ENCODE data around the gene ANKS3.

- TF ChIP-seq CTCF (IDR thresholded peaks at IDR 0.05) (no peak), POLR2AphosphoS5 (IDR thresholded peaks at IDR 0.05; ENCODE audit: low read depth, low read length) (no peak), SIN3A (IDR thresholded peaks at IDR 0.05; ENCODE audit: borderline replicate concordance, insufficient read depth, low read depth, low read length) (no peak), TCF7L2 (IDR thresholded peaks at IDR 0.05; ENCODE audit: low read depth, low read length) (no peak)
- TF ChIP-seq, protein P1, sequence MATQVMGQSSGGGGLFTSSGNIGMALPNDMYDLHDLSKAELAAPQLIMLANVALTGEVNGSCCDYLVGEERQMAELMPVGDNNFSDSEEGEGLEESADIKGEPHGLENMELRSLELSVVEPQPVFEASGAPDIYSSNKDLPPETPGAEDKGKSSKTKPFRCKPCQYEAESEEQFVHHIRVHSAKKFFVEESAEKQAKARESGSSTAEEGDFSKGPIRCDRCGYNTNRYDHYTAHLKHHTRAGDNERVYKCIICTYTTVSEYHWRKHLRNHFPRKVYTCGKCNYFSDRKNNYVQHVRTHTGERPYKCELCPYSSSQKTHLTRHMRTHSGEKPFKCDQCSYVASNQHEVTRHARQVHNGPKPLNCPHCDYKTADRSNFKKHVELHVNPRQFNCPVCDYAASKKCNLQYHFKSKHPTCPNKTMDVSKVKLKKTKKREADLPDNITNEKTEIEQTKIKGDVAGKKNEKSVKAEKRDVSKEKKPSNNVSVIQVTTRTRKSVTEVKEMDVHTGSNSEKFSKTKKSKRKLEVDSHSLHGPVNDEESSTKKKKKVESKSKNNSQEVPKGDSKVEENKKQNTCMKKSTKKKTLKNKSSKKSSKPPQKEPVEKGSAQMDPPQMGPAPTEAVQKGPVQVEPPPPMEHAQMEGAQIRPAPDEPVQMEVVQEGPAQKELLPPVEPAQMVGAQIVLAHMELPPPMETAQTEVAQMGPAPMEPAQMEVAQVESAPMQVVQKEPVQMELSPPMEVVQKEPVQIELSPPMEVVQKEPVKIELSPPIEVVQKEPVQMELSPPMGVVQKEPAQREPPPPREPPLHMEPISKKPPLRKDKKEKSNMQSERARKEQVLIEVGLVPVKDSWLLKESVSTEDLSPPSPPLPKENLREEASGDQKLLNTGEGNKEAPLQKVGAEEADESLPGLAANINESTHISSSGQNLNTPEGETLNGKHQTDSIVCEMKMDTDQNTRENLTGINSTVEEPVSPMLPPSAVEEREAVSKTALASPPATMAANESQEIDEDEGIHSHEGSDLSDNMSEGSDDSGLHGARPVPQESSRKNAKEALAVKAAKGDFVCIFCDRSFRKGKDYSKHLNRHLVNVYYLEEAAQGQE (IDR thresholded peaks at IDR 0.05; ENCODE audit: insufficient read depth in 1 of 2, low read depth in 2 of 2, low read length in 1 of 2): no peak
Observed at GRCh38 chr16:4704913-4705312, 29.2 kb downstream of the ANKS3 start.

Data from Panc1 (cell line).